ENCODE results near the gene KCNQ1. TPM values are rescaled to one million over a fixed set of nuclear protein-coding genes. Genes with fewer than 3 reads are reported as not detected.

The KCNQ1 gene
- total RNA-seq, 2 donors from 2014 or later = 38.9 to 46.1 TPM

DNA sequence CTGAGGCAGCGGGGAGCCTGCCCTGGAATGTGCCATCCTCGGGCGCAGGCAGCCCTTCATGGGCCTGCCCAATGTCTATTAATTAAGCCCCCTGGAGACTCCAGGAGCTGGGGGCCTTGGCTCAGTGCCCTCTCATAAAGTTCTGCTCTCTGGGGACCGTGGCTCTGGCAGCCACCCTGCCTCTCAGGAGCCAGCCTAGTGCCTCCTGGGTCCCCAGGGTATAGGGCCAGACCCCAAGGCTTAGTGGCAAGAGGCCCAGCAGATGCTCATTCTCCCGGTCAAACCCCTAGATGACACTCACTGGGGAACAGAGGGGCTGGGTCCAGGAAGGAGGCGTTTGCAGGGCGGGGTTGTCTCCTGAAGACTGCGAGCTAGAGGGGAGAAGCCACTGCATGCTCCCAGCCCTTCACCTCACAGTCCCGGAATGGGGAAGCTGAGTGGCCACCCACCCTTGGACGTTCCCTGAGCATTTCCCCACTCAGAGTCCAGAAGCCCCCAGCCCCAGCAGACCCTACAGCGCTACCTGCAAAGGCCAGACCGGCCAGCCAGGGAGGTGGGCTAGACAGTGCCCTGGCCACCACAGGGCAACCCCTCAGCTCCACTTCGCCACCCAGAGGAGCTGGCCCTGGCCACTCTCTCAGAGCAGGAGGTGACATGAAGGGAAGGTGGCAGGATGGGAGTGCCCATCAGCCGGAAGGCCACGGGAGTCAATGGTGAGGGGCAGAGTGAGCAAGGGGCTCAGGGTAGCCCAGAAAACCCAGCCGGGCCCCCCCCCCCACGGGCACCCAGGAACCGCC is 357.8 kb downstream of the KCNQ1 start:
- intact Hi-C loops (cut with DNase I) = no loop called here
- no peak overlapping the region for H3K4me3 ChIP-seq
- H3K27ac ChIP-seq = no peak overlapping the region
- H3K9me3 ChIP-seq = no peaks in the 10 kb centered on the region
- ATAC-seq (no peak), DNase-seq (peak; percentile 1 to 9 (median 6))
- no peaks in the 10 kb centered on the region for H3K36me3 ChIP-seq (replicated peaks in 1 of 2; ENCODE audit: insufficient read depth in 1 of 2, low read depth in 2 of 2)
- 84 to 90% methylated on average over 6 to 15 of the region's 18 CpGs for whole genome bisulfite sequencing, 2 donors
- H3K27me3 ChIP-seq = no peaks in the 10 kb centered on the region
- TF ChIP-seq POLR2A (IDR thresholded peaks at IDR 0.05) = no peak
- TF ChIP-seq, protein P1, sequence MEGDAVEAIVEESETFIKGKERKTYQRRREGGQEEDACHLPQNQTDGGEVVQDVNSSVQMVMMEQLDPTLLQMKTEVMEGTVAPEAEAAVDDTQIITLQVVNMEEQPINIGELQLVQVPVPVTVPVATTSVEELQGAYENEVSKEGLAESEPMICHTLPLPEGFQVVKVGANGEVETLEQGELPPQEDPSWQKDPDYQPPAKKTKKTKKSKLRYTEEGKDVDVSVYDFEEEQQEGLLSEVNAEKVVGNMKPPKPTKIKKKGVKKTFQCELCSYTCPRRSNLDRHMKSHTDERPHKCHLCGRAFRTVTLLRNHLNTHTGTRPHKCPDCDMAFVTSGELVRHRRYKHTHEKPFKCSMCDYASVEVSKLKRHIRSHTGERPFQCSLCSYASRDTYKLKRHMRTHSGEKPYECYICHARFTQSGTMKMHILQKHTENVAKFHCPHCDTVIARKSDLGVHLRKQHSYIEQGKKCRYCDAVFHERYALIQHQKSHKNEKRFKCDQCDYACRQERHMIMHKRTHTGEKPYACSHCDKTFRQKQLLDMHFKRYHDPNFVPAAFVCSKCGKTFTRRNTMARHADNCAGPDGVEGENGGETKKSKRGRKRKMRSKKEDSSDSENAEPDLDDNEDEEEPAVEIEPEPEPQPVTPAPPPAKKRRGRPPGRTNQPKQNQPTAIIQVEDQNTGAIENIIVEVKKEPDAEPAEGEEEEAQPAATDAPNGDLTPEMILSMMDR (IDR thresholded peaks at IDR 0.05) = no peak
- H3K4me1 ChIP-seq = peaks cover 16% of the 10 kb centered on the region

DNA sequence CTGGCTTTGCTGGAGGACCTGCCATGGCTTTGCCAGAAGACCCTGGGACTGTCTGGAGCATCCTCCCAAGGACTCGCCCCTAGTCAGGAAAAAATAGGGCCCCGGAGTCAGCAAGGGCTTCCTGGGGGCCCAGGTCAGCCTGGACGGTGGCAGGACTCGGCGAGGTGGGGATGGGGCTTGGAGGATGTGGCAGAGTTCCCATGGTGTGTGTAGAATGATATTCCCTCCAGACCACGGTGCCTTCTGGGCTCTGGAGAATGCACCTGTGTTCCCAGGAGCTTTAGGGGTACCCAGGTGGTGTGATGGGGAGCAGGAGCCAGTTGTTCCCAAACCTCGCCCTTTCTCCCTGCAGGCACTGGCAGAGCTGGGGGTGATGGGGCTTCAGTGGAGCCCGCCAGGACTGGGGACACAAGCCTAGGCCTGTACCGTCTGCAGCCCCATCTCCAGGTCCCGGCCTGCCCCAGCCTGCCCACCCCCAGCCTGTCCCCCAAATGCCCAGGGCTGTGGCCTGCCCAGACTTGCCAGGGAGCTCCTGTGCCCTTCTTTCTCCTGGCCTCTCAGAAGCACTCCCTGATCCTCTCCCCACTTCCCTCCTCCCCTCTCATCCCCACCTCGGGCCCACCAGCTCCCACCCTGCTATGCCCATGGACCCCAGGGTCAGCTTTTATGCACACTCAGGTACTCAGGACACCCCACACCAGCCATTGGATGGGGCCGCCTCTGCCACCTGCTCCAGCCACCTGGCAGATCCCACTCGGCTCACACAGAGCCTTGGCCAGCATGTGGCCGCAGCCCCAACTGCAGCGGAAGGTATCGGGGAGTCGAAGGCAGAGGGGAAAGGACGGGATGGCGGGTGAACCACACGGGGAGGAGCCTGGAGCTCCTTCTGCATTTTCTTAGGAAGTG is 358.6 kb downstream of the KCNQ1 start:
- ATAC-seq (no peak), DNase-seq (peak; percentile 1 to 8 (median 6))
- no peak overlapping the region for H3K4me3 ChIP-seq
- H3K27ac ChIP-seq = no peak overlapping the region
- 91 to 92% methylated on average over 17 of the region's 20 CpGs for WGBS, 2 donors
- TF ChIP-seq, protein P1 (IDR thresholded peaks at IDR 0.05) = no peak
- TF ChIP-seq POLR2A (IDR thresholded peaks at IDR 0.05) = no peak
- no peaks in the 10 kb centered on the region for H3K27me3 ChIP-seq
- H3K9me3 ChIP-seq = no peaks in the 10 kb centered on the region
- intact Hi-C loops (cut with DNase I) = no loop called here
- peaks cover 22% of the 10 kb centered on the region for H3K4me1 ChIP-seq
- H3K36me3 ChIP-seq (replicated peaks in 1 of 2; ENCODE audit: insufficient read depth in 1 of 2, low read depth in 2 of 2) = no peaks in the 10 kb centered on the region

DNA sequence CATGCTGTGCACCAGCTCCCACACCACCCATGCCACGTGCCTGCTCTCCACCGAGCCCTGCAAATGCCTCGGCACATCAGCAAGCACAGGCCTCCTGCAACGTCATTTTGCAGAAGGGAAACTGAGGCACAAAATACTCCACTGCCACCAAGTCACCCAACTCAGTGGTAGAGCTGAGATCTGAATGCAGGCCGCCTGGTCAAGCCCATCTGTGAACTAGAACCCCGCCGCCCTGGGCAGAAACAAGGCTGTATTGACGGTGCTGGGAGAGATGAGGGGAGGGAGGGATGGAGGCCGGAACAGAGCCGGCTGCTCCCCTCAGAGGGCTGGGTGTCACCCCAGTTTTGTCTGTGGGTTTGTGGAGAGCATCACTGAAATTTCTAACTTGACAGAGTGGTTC is 359.4 kb downstream of the KCNQ1 start:
- ATAC-seq (no peak), DNase-seq (peak in 2 of 4 donors; percentile 0 to 5)
- Histone ChIP-seq H3K27ac (no peak overlapping the region), H3K36me3 (replicated peaks in 1 of 2; ENCODE audit: insufficient read depth in 1 of 2, low read depth in 2 of 2) (no peaks in the 10 kb centered on the region), H3K9me3 (no peaks in the 10 kb centered on the region), H3K4me1 (peaks cover 22% of the 10 kb centered on the region), H3K4me3 (no peak overlapping the region), H3K27me3 (no peaks in the 10 kb centered on the region)
- intact Hi-C loops (cut with DNase I) = no loop called here
- TF ChIP-seq, protein P1 (IDR thresholded peaks at IDR 0.05) = no peak
- TF ChIP-seq POLR2A (IDR thresholded peaks at IDR 0.05) = no peak
- WGBS, 2 donors = 88 to 91% methylated on average over 9 to 10 of the region's 10 CpGs

DNA sequence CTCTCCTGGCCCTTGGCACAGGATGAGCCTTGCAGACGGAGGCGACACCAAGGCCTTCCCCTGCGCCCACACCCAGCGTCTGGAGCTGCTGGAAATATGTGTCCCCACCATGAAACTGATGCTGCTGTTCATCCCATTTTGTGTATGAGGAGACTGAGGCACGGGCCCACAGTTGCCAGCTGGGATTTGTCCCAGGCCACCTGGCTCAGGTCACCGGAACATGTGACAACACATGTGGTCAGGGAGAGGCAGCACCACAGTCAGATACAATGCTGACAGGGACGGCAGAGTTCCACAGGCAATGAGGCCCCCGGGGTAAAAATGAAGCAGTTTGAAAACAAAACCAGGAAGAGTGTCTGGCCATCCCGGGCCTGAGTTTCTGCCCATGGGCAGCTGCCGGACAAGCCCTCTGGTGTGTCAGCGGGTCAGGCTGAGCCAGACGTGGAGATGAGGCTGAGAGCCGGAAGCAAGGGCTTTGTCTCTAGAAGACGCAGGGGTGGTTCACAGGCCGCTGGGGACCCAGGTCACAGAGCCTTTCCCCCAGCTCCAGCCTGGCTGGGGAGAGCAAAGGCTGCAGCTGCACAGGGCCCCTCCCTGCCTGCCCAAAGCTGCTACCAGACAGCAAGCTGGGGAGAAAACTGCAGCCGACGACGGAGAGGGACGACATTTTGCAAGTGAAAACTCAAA is 360.0 kb downstream of the KCNQ1 start:
- 84 to 92% methylated on average over 19 of the region's 19 CpGs for WGBS, 2 donors
- peak; percentile 1 to 14 (median 8) for DNase-seq
- no peak for ATAC-seq
- intact Hi-C loops (cut with DNase I) = no loop called here
- Histone ChIP-seq H3K9me3 (no peaks in the 10 kb centered on the region), H3K4me3 (no peak overlapping the region), H3K27ac (no peak overlapping the region), H3K36me3 (replicated peaks in 1 of 2; ENCODE audit: insufficient read depth in 1 of 2, low read depth in 2 of 2) (no peaks in the 10 kb centered on the region), H3K4me1 (peaks cover 22% of the 10 kb centered on the region), H3K27me3 (no peaks in the 10 kb centered on the region)
- no peak for TF ChIP-seq POLR2A (IDR thresholded peaks at IDR 0.05)
- TF ChIP-seq, protein P1 (IDR thresholded peaks at IDR 0.05) = no peak

Measured in body of pancreas (tissue), 4 donors.